G401.6 (cell line): ENCODE data around the gene TMX4.
"Not testable (repeated sequence)": the region's sequence is repeated elsewhere in the genome, so short reads cannot be mapped to it uniquely, and the experiment has no call there.

Source experiments
- FAIRE-seq: peaks from 2 replicates; lab custom pipeline; 2012; peaks lifted over from hg19 to GRCh38; lab: Jason Lieb, UNC

TMX4 gene

DNA sequence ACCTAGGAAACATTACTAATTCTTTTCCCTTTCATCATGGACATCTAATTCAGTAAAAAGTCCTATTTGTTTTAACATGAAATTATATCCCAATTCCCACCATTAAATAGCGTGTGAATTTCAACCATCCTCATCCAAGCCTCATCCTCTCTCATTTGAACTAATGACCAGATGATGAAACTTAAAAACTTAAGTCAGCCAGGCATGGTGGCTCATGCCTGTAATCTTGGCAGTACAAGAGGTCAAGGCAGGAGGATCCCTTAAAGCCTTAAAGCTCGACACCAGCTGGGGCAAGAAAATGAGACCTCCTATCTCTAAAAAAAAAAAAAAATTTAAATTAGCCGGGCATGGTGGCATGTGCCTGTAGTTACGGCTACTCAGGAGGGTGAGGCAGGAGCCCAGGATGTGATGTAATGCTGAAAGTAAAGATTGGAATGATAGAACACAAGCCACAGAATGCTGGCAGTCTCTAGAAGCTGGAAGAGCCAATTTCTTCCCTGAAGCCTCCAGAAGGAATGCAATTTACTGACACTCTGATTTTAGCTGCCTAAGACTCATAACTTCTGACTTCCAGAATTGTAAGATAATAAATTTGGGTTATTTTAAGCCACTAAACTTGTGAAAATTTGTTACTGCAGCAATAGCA, 52.2 kb downstream of the TMX4 start:
- FAIRE-seq = no peak

DNA sequence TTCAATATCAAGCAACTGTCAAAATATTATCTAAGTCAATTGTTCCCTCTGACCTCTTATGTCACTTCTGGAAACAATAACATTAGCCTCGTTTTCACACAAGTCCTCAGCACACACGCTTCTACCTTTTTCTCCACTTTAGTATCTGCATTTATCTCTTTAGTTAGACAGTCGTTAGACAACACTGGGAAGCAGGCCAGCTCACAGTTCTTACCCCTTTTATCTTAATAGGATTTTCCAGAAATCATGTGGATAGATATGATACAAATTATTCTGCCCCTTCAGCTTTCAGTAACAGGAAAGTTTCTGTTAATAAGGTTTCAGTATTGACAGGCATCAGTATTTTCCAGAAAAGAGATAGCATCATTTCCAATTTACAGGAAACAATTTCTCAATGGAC, 53.4 kb downstream of the TMX4 start:
- no peak for FAIRE-seq

DNA sequence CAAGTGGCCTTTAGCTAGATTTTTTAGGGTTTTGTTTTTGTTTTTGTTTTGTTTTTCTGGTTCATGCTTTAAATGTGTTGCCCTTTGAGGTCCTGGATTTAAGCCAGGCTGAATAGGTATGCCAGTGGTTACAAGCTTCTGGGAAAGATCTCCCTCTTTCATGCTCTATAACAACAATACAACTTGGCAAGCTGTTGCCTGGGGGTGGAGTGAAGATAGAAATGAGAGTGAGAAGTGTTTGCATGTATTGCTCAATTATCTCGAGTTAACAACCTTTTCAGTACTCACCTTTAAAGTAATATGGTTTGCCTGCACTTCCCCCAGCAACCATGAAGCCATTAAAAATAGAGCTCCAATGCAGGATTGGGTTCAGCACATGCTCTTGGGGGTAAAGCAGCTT, 60.1 kb downstream of the TMX4 start:
- no peak for FAIRE-seq

DNA sequence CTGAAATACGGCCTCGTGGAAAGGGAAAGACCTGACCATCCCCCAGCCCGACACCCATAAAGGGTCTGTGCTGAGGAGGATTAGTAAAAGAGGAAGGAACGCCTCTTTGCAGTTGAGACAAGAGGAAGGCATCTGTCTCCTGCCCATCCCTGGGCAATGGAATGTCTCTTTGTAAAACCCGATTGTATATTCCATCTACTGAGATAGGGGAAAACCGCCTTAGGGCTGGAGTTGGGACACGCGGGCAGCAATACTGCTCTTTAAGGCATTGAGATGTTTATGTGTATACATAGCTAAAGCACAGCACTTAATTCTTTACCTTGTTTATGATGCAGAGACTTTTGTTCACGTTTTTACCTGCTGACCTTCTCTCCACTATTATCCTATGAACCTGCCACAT, 63.0 kb downstream of the TMX4 start:
- not testable (repeated sequence) for FAIRE-seq

DNA sequence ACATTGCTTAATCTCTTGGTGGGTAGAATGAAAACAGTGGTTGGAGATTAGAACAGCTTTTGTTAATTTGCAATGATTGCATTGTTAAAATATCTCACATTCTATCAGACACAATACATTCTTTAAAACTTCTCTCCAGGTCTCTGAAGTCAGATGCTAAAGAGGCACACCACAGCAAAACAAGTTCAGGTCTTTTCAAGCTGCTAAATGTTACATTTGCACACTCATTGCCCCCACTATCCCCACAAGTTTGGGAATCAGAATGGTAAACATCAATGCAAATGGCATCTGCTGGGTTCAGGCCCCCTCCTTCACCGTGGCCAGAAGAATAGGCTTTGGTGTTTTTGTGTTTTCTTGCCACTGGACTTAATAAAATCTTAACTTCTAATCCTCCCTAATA, 69.2 kb downstream of the TMX4 start:
- no peak for FAIRE-seq

DNA sequence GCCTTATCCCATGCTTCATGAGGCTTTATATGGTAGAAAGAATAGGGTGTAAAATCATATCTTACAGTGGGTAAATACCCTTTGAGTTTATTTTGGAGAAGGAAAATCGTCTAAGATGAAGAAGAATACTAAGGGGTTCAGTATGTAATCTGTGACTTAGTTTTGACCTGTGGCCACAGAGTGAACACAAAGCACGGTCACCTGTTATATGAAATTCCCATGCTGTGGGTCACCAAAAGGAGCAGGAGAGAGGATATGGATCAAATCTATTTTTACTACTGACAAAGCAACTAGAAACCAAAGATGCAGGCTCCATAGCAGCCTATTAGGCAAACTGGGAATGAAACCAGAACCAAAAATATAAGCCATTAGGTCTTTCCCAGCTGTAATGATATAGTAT, 75.7 kb downstream of the TMX4 start:
- no peak for FAIRE-seq

DNA sequence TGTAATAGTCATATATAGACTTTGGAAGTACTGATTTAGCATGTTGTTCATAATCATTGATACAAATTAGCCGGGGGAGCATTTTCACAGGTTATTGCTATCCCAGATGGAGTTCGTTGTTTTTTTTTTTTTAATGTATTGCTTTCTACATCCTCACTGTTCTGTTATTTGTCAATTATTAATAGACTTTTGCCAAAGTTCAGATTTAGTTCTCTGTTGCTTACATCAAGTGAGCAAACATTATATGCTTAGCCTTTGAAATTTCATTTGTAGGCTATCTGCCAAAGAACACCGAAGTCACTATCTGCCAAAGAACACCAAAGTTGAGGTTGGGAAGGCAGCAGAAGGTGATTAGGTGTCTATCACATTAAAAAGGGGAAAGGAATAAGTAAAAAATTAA, 79.2 kb downstream of the TMX4 start, which contains the start of gene HAO1:
TSS of gene HAO1 (minus strand) at position 118 of the 400 bp plus-strand sequence. CDS start at position 82, 36 bp downstream.
- no peak for FAIRE-seq

DNA sequence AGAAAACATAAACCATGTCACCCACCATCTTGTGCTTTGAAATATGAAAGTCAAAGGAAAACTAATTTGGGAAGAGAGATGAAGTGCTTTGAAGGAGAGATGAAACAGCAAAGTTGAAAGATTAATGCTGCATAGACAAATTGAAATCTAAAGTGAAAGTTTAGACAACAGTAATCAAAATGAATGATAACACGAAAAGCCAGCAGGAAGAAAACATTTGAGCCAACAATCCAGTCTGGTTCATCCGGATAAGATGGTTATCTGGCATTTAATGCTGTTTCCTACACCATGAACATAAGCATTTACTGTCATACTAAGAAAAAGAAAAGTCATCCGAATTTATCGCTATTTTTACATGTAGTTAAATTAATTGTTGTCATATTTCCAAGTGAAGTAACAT, 79.9 kb downstream of the TMX4 start:
- no peak for FAIRE-seq

DNA sequence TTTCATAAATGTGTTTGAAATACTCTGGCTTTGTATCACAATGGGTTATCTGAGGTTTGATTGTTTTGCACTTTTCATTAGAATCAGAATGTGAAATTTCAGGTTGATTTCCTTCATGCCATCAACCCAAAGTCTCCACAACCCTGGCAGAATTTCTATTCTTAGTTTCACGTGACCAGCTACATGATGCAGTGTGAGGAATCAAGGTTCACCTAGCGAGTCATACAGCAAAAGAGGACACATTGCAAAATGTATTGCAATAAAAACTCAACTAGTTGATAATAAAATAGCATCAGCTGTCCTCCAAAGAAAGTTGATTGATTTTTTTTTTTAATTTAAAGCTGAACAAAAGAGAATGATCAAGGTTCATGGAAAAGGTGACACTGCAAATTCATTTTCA, 81.5 kb downstream of the TMX4 start:
- FAIRE-seq = no peak

DNA sequence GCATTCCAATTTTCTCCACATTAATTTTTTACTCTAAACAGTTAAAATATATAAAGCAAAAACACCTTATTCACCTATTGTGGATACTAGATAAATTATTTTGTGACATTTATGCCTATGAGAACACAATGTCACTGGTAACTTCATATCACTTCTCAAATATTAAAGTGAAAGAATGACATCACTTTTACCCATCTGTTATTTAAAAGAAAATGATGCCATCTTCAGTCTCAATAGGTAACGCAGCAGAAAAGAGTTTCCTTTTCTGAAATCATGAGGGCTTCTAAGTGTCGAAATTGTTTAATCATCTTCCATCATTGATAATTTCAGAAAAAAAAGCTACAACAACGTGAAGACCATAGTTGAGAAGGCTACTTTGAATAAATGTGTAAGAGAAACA, 82.2 kb downstream of the TMX4 start:
- no peak for FAIRE-seq

DNA sequence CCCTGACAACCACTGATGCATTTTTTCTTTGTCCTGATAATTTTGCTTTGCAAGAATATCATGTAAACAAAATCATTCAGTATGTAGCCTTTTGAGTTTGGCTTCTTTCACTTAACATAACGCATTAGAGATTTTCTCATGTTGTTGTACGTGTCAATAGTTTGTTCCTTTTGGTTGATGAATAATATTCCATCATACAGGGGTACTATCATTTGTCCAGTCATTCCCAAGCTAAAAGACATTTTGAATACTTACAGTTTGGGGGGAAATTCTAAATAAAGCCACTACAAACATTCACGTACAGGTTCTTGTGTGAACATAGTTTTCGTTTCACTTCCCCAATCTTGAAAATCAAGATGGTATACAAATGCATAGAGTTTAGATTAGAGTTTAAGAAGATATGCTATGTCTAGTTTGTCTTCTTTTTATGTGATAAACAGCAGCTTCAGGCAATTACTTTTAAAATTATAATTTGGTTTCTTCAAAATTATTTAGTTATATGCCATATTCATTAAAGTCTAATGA, 84.5 kb downstream of the TMX4 start:
- FAIRE-seq = no peak

DNA sequence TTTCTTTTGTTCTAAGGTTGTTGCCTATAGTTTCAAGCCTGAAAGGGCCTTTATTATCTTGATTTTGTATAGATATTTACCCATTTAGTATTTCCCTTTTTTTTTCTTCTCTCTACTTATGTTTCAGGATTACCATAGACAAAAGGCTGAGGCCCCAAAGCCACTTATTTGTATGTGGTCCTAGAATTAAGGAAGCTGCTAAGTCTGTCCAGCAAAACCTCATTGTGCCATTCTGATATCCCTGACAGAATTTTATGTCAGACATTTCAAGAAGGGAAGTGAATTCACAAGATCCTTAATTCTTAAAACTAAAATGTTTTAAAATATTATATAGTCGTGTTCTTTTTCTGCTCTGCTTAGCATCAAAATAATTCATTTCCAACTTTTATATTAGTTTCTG, 86.2 kb downstream of the TMX4 start:
- no peak for FAIRE-seq

DNA sequence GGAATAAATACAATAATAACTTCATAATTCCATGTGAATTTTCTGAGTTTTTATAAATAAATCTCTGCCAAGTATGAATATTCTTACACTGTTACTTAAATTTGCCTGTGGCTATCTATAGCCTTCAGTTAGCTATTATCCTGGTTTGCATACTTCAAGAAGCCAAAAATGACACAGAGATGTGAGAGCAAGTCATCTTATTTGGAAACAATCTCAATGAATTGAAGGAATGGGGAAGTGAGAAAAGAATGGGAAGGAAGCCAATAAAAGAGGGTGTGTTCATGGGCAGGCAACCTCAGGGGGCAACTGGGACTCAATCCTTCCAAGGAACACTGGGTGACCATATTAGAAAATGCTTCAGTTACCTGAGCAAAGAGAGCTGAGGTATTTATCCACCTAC, 89.2 kb downstream of the TMX4 start:
- FAIRE-seq = no peak
